Stimulated activated CD8-positive, alpha-beta memory T cell treated with anti-CD3 and anti-CD28 coated beads, Interleukin-4, amount 100 ng/mL, for 4 hours (primary cell): ENCODE results near the gene NAAA.
"Not testable (repeated sequence)": the region's sequence is repeated elsewhere in the genome, so short reads cannot be mapped to it uniquely, and the experiment has no call there.

Experiments used
- DNase-seq, 2 donors: peaks; one replicate each; pipeline ENCODE4 v3.0.0-alpha.2; 2020; ENCODE audit warnings: low read depth in 2 of 2, low spot score in 1 of 2

NAAA gene

DNA sequence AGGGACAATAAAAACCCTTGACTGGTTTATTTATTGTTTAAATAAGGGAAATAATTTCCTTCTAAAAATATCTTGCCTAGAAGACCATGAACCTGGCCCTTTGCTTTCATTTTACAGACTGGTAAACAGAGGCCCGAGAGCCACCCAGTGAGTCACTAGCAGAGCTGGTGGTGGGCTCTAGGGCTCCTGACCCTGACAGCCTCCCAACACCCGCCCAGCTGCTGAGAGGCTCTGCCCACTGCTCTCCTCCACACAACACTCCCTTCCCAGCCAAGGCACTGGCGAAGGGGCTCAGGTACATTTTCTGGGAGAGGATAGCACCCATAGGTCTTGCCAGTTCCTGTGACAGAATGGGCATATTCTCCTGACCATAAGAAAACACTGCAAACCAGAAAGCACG is 20.5 kb downstream of the NAAA start:
- DNase-seq: no peak

DNA sequence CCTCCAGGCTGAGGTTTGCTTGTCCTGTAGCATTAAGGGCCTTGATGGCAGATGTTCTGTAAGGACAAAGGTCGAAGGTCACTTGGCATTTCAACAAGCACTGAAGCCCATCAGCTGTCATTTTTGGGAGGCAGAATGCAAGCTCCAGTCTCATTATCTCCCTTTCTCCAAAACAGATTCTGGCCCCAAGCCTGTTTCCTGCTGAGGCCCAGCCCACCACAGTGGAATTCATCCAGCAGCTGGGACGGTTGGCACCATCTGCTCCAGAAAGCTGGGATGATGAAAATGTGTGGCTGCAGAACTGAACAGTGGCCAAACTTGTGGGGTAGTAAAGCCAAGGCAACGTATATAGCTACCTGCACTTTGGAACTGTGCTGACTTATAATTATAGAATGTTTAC is 20.9 kb downstream of the NAAA start:
- no peak for DNase-seq

DNA sequence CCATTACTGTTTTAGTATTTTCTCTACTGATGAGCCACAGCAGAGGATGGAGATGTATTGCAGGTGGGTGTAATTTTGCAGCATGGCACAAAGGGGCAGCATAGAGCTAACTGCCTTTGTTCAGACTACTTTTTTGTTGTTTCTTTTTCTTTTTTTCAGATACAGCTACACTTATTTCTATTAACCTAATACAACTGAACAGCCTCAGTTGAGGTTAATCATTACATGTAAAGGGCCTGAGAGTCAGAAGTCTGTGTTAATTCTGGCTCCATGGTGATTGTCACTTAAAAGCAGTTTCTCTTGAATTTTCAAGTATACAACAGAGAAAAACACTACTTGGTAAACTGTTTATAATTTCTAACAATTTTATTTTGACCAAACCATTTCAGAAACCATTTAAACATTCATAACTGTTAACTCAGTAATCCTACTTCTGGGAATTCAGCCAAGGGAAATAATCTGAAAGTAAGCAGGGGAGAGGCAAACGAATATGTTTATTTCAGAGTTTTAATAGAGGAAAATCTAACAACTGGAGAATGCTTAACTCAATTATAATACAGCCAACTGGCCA is 24.6 kb downstream of the NAAA start:
- DNase-seq: no peak

DNA sequence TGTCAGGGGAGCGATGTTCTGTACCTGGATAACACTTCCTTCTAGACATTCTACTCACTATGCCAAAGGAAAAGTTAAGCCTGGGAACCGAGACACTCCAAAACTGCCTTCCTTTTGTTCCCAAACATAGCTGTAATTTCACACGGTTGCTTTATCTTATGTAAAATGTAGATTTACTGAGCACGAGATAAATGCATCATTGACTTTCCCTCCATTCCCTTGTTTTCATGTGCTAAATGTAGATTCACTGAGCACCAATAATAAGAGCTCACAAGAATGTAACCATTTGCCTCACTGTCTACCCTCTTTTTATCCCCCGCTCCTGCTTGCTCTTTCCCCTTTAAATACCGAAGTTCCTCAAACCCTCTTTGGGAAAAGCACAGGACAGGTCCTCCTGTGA is 27.8 kb downstream of the NAAA start:
- DNase-seq: no peak

DNA sequence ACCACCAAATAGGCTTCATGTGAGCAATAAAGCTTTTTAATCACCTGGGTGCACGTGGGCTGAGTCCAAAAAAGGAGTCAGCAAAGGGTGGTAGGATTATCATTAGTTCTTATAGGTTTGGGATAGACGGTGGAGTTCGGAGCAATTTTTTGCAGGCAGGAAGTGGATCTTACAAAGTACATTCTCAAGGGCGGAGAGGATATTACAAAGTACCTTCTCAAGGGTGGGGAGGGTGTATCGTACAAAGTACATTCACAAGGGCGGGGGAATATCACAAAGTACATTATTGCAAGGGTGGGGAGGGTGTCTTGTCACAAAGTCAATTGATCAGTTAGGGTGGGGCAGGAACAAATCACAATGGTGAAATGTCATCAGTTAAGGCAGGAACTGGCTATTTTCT is 30.0 kb downstream of the NAAA start:
- DNase-seq: not testable (repeated sequence)

DNA sequence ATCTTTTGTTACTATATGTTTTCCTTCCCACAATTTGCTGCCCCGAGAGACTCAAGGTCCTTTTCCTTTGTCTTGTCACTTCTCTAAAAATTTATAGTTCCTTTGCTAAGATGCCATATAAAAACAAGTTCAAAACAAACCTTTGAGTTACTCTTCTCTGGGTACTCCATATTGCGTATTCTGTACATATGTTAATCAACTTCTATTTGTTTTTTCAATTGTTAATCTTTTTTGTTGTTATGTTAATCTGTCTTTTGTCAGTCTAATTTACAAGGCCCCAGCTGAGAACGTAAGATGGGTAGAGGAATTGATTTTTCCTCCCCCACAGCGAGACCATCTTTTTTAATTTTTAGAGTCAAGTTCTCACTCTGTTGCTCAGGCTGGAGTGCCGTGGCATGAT is 31.4 kb downstream of the NAAA start:
- no peak for DNase-seq

DNA sequence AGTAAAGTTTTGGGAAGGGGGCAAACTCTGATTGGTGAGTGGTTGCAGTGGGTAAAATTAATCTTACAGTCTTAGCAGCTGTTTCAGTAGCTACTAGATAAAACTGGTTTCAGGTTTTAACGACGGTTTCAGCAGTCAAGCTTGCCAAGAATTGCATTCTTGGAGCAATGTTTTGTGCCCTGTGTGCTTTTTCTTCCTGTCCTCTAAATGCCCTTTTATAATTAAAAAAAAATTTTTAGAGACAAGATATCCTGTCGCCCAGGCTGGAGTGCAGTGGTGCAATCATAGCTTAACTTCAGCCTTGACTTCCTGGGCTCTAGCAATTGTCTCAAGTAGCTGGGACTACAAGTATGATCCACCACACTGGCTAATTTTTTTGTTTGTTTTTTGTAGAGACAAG is 32.3 kb downstream of the NAAA start:
- no peak for DNase-seq

DNA sequence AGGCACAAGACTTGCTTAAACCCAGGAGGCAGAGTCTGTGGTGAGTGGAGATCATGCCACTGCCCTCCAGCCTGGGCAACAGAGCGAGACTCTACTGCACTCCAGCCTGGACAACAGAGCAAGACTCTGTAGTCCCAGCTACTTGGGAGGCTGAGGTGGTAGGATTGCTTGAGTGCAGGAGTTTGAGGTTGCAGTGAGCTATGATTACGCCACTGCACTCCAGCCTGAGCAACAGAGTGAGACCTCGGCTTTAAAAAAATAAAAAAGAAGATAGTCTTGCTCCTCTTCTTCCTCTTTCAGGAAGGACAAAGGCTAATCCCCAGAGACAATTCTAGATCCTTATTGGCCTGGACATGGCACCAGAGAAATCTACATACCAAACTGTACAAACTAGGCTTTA is 32.8 kb downstream of the NAAA start:
- DNase-seq: no peak

DNA sequence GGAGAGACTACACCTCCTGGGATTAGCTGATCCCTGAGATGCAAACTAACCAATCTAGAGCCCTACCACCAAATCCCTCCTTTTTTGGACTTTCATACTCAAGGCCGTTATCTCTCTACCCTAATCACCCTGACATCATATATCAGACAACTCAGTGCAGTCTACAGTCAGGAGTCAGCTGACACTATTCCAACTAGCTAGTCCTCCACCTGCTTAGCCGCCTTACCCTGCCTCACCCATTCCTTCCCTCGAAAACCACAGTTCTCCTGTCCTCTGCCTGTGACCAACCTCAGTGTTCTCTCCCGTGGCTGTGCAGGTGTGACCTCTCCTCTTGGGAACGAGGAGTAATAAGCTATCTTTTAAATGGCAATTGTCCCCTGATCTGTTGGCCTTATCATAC is 36.7 kb downstream of the NAAA start:
- no peak for DNase-seq

DNA sequence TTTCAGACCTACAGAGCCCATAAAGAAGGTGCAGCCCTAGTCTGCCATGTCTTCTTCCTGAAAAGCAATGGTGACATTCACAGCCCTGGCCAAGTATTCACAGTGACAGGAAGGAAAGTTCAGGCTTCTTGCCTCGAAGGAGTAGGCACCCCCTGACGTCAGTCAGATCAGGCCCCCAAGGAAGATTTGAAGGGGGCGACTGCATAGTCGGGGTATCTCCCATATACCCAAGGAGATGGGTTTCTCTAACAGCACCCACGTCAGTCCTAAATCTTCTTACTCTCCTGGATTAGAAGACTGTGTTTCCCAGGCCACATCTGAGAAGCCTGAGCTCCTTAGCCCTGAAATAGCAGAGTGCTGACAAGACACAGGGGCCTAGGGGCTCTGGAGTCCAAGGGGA is 38.5 kb downstream of the NAAA start, which contains the start of gene PPEF2:
PPEF2 (minus strand) TSS at position 101 of the 400 bp plus-strand sequence. CDS start 6,127 bp downstream, outside the sequence.
- DNase-seq: no peak

DNA sequence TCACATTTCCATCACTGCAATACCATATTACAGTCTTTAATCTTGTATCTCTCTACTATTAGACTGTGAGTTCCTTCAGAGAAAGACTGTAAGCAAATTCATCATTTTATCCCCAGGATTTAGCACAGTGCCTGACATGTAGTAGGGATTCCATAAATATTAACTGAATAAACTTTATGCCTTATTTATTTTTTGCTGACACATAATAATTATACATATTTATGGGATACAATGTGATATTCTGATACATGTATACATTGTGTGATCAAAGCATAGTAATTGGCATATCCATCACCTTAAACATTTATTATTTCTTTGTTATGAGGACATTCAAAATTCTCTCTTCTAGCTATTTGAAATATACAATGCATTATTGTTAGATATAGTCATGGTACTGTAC is 42.3 kb downstream of the NAAA start:
- DNase-seq: no peak

DNA sequence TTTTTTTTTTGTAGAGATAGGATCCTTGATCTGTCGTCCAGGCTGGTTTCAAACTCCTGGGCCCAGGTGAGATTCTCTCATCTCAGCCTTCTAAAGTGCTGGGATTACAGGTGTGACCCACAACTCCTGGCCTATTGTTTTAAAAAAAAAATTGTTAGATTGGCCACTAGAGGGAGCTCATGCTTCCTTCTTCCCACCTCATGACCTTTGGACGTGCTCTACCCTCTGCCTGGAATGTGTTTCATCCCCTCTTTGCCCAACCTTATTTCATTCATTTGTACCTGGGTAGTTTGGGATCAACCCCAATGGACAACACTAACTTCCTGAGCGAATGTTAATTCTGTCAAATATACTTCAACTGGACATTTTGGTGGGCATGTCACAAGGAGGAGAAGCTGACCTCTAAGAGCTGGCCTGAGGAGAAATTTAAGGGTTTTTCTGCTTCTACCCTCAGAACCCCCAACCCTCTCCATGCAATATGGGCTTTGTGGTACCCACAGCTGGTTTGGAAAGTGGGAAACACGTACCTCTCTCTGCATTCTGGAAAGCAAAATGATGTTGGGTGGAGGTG is 45.0 kb downstream of the NAAA start:
- no peak for DNase-seq

DNA sequence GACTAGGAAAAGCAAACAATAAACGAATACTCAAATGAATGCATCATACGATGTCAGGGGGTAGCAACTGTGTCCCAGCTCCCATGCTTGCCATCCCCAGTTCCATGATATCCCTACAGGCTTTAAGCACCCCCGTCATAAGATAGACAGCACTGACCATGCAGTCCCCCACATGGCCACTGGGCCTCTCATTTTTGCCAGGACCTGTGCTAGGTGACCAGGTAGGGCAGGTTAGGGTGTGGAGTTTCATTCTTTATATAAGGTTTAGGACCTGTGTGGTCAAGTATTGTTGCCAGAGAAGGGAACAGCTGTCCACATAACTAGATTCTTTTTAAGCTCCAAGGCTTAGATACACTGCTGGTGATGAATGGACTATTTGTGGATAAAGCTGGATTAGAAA is 48.3 kb downstream of the NAAA start:
- no peak for DNase-seq

DNA sequence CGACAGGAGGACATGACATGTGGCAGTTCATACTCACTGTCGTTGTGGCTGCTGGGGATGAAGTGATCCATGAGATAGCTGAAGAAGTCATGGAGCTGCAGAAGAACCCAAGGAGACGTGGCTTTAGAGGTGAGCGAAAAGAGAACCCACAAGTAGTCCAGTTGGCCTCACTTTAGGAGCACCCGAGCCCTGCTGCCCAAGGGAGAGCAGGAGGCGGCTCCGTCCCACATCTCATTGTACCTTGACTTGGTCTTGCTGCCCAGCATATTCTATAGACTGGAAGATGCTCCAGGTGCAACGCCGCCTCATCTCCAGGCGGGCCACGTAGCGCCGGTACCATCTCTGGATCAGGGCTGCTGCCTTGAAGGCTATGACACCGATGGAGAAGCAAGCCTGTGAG is 49.2 kb downstream of the NAAA start:
- no peak for DNase-seq

DNA sequence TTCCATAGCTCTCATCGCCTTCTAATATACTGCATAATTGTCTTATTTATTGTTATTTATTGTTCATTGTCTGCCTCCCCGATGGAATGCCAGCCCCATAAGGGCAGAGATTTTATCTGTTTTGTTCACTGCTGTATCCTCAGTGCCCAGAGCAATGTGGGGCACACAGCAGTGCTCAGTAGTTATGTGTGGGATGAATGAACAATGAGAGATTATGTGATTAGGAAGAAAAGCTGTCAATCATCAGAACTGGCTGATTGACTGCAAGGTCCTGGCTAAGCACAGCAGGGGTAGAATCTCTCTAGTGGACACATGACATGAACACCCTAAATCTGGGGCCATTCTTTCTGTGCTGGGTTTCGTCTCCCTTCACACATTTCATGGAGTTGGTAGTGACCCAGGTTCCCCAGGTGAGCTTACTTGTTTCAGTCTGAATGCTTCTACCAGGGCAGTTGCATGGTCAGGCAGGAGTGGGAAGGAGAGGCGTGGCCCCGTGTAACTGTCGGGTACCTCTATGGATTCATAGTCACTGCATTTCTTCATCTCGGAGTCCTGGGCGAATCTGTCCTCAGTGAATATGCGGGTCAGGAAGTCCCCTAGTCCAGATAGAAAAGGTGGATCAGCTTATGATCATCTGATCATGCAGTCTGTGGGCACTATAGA is 51.1 kb downstream of the NAAA start:
- DNase-seq: no peak

DNA sequence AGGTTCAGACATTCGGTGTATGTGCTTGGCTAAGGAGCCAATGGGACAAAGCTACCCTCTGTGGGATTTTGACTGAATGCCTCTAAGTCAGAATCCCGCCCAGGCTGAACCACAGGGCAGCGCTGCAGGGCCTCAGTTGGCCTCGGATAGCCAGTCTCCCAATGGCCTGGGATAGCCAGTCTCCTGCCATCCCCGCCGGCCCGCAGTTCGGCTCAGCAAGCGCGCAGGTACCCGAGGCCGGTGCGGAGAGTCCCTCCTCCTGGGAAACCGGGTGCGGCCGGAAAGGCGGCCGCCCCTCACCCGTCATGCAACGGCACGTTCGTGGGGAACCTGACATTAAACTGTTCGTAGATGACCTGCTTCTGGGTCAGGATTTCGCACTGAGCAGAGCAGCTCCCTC is 54.7 kb downstream of the NAAA start:
- DNase-seq: no peak

DNA sequence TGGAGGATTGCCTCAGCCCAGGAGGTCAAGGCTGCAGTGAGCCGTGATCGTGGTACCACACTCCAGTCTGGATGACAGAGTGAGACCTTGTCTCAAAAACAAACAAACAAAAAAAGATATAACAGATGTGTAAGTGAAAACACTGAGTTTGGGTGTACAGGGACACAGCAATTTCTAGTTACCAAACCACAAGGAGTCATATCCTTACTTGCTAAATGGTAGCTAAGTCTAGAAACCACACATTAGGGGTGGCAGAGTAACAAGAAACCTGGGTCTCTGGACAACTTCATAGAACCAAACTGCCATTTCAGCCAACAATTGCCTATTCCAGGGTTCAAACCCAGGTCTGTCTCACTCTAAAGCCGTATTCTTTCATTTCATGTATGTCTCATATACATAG is 59.3 kb downstream of the NAAA start:
- no peak for DNase-seq

DNA sequence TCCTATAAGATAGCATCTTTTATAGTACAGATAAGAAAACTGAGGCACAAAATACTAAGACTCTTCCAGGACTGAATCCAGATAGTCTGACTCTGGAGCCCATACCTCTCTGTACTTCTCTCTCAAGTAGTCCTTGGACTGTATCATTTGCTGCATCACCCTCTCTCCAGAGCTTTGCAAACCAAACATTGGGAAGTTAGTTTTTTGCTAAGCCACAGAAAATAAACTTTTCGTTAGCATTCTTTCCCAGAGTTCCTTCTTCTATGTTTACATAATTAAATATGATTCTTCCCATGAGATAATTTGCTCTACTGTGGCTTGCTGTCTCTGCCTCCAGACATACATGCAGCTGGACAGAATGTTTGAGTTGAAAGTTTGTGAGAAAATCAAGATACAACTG is 60.5 kb downstream of the NAAA start:
- no peak for DNase-seq

DNA sequence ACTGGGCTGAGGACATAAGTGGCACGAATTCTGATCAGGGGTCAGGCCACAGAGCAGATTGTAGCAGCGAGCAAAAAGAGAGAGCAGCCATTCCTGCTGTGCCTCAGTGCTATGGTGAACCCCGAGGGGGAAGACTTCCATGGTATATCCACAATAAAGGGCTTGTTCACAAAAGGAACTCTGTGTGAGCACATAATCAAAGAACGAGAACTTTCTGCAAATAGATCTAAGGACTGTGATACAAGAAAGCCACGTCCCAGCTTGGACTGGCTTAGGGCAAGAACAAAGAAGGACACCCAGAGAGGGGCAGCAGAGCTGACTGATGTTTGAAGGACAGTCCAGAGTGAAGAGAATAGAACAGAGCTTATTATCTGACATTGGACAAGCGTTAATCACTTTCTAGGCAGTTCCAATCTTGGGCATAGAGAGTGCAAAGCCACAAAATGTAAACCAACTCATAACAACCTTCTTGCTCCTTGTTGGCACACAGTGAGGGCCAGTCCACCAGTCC is 62.5 kb downstream of the NAAA start:
- no peak for DNase-seq

DNA sequence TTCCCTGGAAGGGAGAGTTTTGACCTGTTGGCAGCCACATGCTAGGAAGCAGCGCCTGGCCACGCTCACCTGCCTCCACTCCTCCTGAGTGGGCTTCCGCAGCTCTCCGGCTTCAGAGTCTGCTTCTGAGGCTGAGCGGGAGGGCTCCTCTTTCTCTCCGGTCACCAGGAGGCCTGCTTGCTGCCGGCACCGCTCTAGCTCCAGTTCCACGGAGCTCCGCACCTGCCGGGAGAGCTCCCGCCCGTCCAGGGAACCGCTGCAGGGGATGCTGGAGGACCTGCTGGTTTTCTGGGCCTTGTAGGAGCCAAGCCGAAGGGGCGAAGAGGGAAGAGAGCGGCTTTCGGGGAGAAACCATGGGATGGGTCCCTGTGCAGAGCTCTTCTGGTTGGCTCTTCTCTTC is 64.6 kb downstream of the NAAA start:
- DNase-seq: no peak

DNA sequence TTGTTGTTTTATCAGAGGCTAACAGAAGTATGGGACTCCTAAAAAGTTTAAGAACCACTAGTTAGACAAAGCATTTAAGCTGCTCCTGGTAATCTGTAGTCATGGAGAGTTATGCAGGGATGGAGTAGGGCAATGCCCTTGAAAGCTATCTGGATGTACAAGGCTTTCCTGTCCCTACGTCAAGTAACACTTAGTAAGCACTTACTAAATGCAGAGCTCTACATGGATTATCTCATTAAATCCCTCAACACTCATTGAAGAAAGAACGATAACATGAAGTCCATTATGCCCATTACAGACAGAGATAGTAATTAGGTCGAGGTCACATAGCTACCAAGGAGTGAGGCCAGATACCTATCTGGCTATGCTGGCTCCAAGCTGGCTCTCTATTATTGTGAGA is 71.7 kb downstream of the NAAA start:
- no peak for DNase-seq

DNA sequence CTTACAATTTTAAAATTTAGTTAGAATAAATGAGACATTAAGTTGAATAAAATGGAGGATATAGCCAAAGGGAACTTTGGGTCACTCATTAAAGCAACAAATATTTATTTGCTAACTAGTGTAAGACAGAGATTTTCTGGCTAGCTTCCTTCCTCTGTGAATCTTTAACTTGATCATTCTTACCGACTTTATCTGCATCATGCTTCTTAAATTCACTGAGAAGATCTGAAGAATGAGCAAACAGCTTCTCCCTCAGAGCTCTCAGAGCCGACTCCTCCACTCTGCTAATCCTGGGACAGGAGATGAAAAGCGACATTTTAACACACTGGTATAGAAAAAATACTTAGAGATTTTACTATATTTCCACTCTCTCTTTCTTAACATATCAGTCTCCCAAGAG is 73.7 kb downstream of the NAAA start:
- no peak for DNase-seq
